HepG2 (cell line): ENCODE measurements around the gene MICAL3.

Experiments
- CTCF ChIP-seq: sonication (generic); formaldehyde crosslinking; IDR thresholded peaks from 2 replicates; pipeline ENCODE4 v1.5.0; 2020; ENCODE audit warnings: mild to moderate bottlenecking, missing genetic modification reagents, moderate library complexity
- JUND ChIP-seq: sonication (generic); formaldehyde crosslinking; IDR thresholded peaks from 2 replicates; pipeline ENCODE4 v1.8.0; 2022; ENCODE audit warnings: mild to moderate bottlenecking, missing genetic modification reagents
- NFE2 ChIP-seq: sonication (generic); formaldehyde crosslinking; IDR thresholded peaks from 2 replicates; pipeline ENCODE4 v1.4.0; 2020; ENCODE audit warnings: missing genetic modification reagents
- PLSCR1 ChIP-seq: sonication (generic); formaldehyde crosslinking; IDR thresholded peaks from 2 replicates; pipeline ENCODE4 v1.5.0; 2020; ENCODE audit warnings: missing genetic modification reagents, mild to moderate bottlenecking, borderline replicate concordance
- RORA ChIP-seq: sonication (generic); formaldehyde crosslinking; IDR thresholded peaks from 2 replicates; pipeline ENCODE4 v1.5.0; 2020; ENCODE audit warnings: mild to moderate bottlenecking, missing genetic modification reagents, moderate library complexity
- U2AF1 ChIP-seq: fragments of 200-400 bp; formaldehyde crosslinking; optimal IDR thresholded peaks from 2 replicates; pipeline ENCODE3; 2017; ENCODE audit warnings: mild to moderate bottlenecking, low read depth, low read length
- ZNF747 ChIP-seq: sonication (generic); formaldehyde crosslinking; IDR thresholded peaks from 2 replicates; pipeline ENCODE4 v1.8.1; 2023; ENCODE audit warnings: missing genetic modification reagents, mild to moderate bottlenecking, borderline replicate concordance
- TF ChIP-seq, protein P1 (sequence below), 2 experiments: fragments of 450-650 bp in 1 of 2; sonication (generic) in 1 of 2; formaldehyde crosslinking; IDR thresholded peaks; 2 replicates each; pipeline versions ENCODE4 v1.5.0 to v1.8.0; 2020 to 2022; ENCODE audit warnings: mild to moderate bottlenecking in 1 of 2, missing genetic modification reagents in 1 of 2
- TF ChIP-seq, protein P2 (sequence below): IDR thresholded peaks from 2 replicates; pipeline ENCODE4 v1.6.1; 2016

DNA sequence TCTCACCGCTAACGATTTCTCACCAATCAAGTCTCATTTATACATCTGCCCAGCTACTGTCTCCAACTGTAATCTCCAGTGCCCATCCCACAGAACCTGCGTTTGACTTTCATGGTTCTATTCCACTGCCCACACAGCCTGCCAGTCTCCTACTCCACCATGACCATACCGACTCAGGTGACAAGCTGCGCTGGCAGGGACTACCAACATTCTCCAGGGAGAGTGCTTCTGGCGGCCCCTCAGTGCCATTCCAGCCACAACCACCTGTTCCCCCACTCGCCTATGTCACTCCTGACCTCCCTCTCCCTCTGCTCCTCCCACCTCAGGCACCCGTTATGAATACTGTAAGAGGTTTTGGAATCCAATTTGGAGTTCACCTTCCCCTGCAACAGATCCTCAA lies 141.6 kb downstream of the MICAL3 start:
- TF ChIP-seq, protein P1, sequence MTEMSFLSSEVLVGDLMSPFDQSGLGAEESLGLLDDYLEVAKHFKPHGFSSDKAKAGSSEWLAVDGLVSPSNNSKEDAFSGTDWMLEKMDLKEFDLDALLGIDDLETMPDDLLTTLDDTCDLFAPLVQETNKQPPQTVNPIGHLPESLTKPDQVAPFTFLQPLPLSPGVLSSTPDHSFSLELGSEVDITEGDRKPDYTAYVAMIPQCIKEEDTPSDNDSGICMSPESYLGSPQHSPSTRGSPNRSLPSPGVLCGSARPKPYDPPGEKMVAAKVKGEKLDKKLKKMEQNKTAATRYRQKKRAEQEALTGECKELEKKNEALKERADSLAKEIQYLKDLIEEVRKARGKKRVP (CRISPR knock-in tag; IDR thresholded peaks at IDR 0.05) = no peak
- TF ChIP-seq JUND (CRISPR knock-in tag) = no peak
- no peak for TF ChIP-seq CTCF
- TF ChIP-seq PLSCR1 (CRISPR knock-in tag) = no peak
- no peak for TF ChIP-seq ZNF747 (CRISPR knock-in tag)
- TF ChIP-seq, protein P2, sequence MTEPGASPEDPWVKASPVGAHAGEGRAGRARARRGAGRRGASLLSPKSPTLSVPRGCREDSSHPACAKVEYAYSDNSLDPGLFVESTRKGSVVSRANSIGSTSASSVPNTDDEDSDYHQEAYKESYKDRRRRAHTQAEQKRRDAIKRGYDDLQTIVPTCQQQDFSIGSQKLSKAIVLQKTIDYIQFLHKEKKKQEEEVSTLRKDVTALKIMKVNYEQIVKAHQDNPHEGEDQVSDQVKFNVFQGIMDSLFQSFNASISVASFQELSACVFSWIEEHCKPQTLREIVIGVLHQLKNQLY = no peak
- TF ChIP-seq U2AF1 = no peak
- no peak for TF ChIP-seq NFE2
- no peak for TF ChIP-seq RORA (CRISPR knock-in tag)
